ENCODE data around the gene OR8H3. TPM values are rescaled to one million over a fixed set of nuclear protein-coding genes. Genes with fewer than 3 reads are reported as not detected.
A peak's percentile ranks its signal among the peaks of the same experiment; 100 is the strongest.
"Not testable (repeated sequence)": the region's sequence is repeated elsewhere in the genome, so short reads cannot be mapped to it uniquely, and the experiment has no call there.

The OR8H3 gene
- polyA plus RNA-seq, 3 donors = not detected

- Mint-ChIP-seq H3K36me3 (no peaks in the 10 kb centered on the region), H3K4me3 (no peak within 1 kb of the TSS), H3K27me3 (ENCODE audit: low read depth in 3 of 3) (no peaks in the 10 kb centered on the region), H3K27ac (peak within 1 kb of the TSS in 1 of 7 donors; percentile 57), H3K4me1 (no peaks in the 10 kb centered on the region), H3K9me3 (peaks cover 1 to 13% (median 7%) of the 10 kb centered on the region in 7 donors)
- H2AFZ ChIP-seq (ENCODE audit: insufficient read depth, low read depth, low read length, poor library complexity, severe bottlenecking) = no peak within 1 kb of the TSS
- no peak within 1 kb of the TSS for H3K27ac ChIP-seq (ENCODE audit: low read depth in 1 of 2, low read length in 2 of 2)
- H3K36me3 ChIP-seq (replicated peaks in 1 of 2; ENCODE audit: control insufficient read depth in 1 of 2, insufficient read depth in 2 of 2, low read length in 2 of 2) = no peaks in the 10 kb centered on the region
- intact Hi-C loops (cut with micrococcal nuclease) = no loop called here
- H3K9me3 ChIP-seq (replicated peaks in 1 of 2; ENCODE audit: control insufficient read depth in 1 of 2, insufficient read depth in 1 of 2, low read length in 2 of 2) = peaks cover 5 to 7% of the 10 kb centered on the region in 2 donors
- TF ChIP-seq CTCF (IDR thresholded peaks at IDR 0.05) = no peak
- H3K79me2 ChIP-seq (ENCODE audit: insufficient read depth, low read length) = no peaks in the 10 kb centered on the region
- H3K27me3 ChIP-seq (ENCODE audit: control insufficient read depth in 2 of 2, insufficient read depth in 2 of 2, low read length in 2 of 2) = no peaks in the 10 kb centered on the region
- DNase-seq = no peak
- no peaks in the 10 kb centered on the region for H3K4me1 ChIP-seq (ENCODE audit: control insufficient read depth in 1 of 2, insufficient read depth in 2 of 2, low read length in 2 of 2)
- H3K4me2 ChIP-seq (replicated peaks; ENCODE audit: extremely low read depth, low read length, poor library complexity, severe bottlenecking) = no peak within 1 kb of the TSS
- no peaks in the 10 kb centered on the region for H4K20me1 ChIP-seq (ENCODE audit: insufficient read depth, low read length)
- H3K4me3 ChIP-seq (replicated peaks in 1 of 3; ENCODE audit: low read depth in 2 of 3, low read length in 3 of 3) = no peak within 1 kb of the TSS
- no peak within 1 kb of the TSS for H3K9ac ChIP-seq (ENCODE audit: insufficient read depth, low read length, poor library complexity, severe bottlenecking)
These were observed 18.0 kb downstream of the OR8H3 start, which contains the start of gene OR8J3 for GRCh38 chr11:56140151-56140661. Gene OR8J3 (minus strand): TSS chr11:56140201. CDS start chr11:56137718, 2,483 bp downstream.

- peaks cover 6 to 13% of the 10 kb centered on the region in 2 donors for H3K9me3 ChIP-seq (replicated peaks in 1 of 2; ENCODE audit: control insufficient read depth in 1 of 2, insufficient read depth in 1 of 2, low read length in 2 of 2)
- H3K79me2 ChIP-seq (ENCODE audit: insufficient read depth, low read length); H3K36me3 ChIP-seq (replicated peaks in 1 of 2; ENCODE audit: control insufficient read depth in 1 of 2, insufficient read depth in 2 of 2, low read length in 2 of 2); H3K27ac Mint-ChIP-seq; intact Hi-C loops (cut with micrococcal nuclease); H3K27me3 Mint-ChIP-seq (ENCODE audit: low read depth in 3 of 3); DNase-seq; H3K36me3 Mint-ChIP-seq; H3K4me2 ChIP-seq (replicated peaks; ENCODE audit: extremely low read depth, low read length, poor library complexity, severe bottlenecking); H2AFZ ChIP-seq (ENCODE audit: insufficient read depth, low read depth, low read length, poor library complexity, severe bottlenecking); H3K4me3 Mint-ChIP-seq; H3K27ac ChIP-seq (ENCODE audit: low read depth in 1 of 2, low read length in 2 of 2); H3K27me3 ChIP-seq (ENCODE audit: control insufficient read depth in 2 of 2, insufficient read depth in 2 of 2, low read length in 2 of 2); H3K9ac ChIP-seq (ENCODE audit: insufficient read depth, low read length, poor library complexity, severe bottlenecking); H3K4me3 ChIP-seq (replicated peaks in 1 of 3; ENCODE audit: low read depth in 2 of 3, low read length in 3 of 3); H4K20me1 ChIP-seq (ENCODE audit: insufficient read depth, low read length); H3K4me1 Mint-ChIP-seq; H3K4me1 ChIP-seq (ENCODE audit: control insufficient read depth in 1 of 2, insufficient read depth in 2 of 2, low read length in 2 of 2): not testable (repeated sequence)
- peaks cover 0 to 14% (median 8%) of the 10 kb centered on the region in 7 donors for H3K9me3 Mint-ChIP-seq
- 98% methylated on average over 13 of the region's 30 CpGs for WGBS (ENCODE audit: insufficient coverage)
These were observed 21.5 kb downstream of the OR8H3 start for GRCh38 chr11:56143681-56144080.
